ENCODE data around the gene PRKG1. TPM values are rescaled to one million over a fixed set of nuclear protein-coding genes. Genes with fewer than 3 reads are reported as not detected.
"Not testable (repeated sequence)": the region's sequence is repeated elsewhere in the genome, so short reads cannot be mapped to it uniquely, and the experiment has no call there.

The PRKG1 gene
- total RNA-seq, 1 donor from 2014 or later, result 22.8 TPM

DNA sequence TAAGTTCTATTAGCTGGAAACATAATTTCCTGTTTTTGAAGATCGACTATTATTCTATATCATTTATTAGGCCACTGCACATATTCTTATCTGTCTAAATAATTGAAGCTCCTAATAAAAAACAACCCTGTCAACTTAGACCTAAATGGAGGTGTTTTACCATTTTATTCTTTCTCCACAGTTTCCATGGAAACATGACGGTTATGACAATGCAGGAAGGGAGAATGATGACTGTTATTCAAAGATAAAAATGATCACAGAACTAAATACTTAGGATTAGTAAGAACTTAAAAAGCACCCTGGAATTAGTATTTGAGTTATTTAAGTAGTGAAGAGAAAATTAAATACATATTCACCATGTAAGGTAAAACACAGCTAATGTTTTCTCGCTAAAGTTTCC is 1119.9 kb downstream of the PRKG1 start:
- Mint-ChIP-seq H3K9me3 (ENCODE audit: low read depth) (peaks cover 2% of the 10 kb centered on the region), H3K27ac (ENCODE audit: unreplicated experiment) (no peak overlapping the region), H3K27me3 (ENCODE audit: low read depth) (no peaks in the 10 kb centered on the region), H3K4me3 (ENCODE audit: unreplicated experiment) (no peak overlapping the region), H3K4me1 (ENCODE audit: low read depth) (peaks cover 3% of the 10 kb centered on the region), H3K36me3 (ENCODE audit: low read depth) (no peaks in the 10 kb centered on the region)
- TF ChIP-seq, protein P1, sequence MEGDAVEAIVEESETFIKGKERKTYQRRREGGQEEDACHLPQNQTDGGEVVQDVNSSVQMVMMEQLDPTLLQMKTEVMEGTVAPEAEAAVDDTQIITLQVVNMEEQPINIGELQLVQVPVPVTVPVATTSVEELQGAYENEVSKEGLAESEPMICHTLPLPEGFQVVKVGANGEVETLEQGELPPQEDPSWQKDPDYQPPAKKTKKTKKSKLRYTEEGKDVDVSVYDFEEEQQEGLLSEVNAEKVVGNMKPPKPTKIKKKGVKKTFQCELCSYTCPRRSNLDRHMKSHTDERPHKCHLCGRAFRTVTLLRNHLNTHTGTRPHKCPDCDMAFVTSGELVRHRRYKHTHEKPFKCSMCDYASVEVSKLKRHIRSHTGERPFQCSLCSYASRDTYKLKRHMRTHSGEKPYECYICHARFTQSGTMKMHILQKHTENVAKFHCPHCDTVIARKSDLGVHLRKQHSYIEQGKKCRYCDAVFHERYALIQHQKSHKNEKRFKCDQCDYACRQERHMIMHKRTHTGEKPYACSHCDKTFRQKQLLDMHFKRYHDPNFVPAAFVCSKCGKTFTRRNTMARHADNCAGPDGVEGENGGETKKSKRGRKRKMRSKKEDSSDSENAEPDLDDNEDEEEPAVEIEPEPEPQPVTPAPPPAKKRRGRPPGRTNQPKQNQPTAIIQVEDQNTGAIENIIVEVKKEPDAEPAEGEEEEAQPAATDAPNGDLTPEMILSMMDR (IDR thresholded peaks at IDR 0.05), result no peak
- DNase-seq (ENCODE audit: low spot score), result no peak

DNA sequence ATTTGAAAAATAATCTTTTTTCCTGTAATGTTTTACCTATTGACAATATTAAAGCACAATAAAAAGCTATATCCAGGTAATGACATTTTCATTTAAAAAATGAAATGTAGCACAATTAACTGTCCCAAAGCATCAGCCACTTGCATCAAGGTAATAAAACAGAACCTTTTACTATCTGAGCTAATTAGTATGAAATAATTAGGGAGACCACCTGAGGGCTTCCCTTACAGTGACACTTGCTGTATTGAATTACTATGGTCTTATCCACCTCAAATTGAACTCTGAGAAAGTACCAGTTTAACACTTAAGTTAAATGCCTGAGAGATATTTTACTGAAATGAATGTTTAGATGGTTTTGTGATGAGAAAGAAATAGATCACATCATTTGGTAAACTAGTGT is 1120.4 kb downstream of the PRKG1 start:
- Mint-ChIP-seq H3K36me3 (ENCODE audit: low read depth) (no peaks in the 10 kb centered on the region), H3K27ac (ENCODE audit: unreplicated experiment) (no peak overlapping the region)

DNA sequence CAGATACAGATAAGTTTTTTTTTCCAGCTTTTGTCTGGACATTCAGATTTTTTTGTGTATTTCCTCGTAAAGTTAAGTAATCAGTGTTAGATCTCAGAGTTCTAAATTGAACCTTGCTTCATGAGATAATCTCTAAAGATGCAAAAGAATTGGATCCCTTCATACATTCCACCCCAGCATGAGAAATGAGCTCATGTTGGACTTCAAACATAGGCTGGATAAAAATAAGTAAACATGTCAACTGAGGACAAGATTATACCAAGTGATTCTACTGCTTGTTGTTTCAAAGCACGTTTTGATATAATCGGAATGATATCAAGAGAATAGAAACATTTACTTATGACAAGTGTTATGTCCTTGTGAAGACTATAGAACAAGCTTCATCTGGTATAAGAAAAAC is 1122.8 kb downstream of the PRKG1 start:
- DNase-seq (ENCODE audit: low spot score), result no peak
- no peak overlapping the region for H3K4me3 Mint-ChIP-seq (ENCODE audit: unreplicated experiment)
- no peaks in the 10 kb centered on the region for H3K27me3 Mint-ChIP-seq (ENCODE audit: low read depth)
- no peaks in the 10 kb centered on the region for H3K36me3 Mint-ChIP-seq (ENCODE audit: low read depth)
- TF ChIP-seq, protein P1 (IDR thresholded peaks at IDR 0.05), result no peak
- H3K9me3 Mint-ChIP-seq (ENCODE audit: low read depth), result peaks cover 6% of the 10 kb centered on the region
- no peak overlapping the region for H3K27ac Mint-ChIP-seq (ENCODE audit: unreplicated experiment)
- peaks cover 3% of the 10 kb centered on the region for H3K4me1 Mint-ChIP-seq (ENCODE audit: low read depth)

More for the DNA sequence above, 1120.4 kb downstream of the PRKG1 start:
- TF ChIP-seq, protein P1 (IDR thresholded peaks at IDR 0.05), result no peak
- no peak overlapping the region for H3K4me3 Mint-ChIP-seq (ENCODE audit: unreplicated experiment)
- no peak for DNase-seq (ENCODE audit: low spot score)
- H3K27me3 Mint-ChIP-seq (ENCODE audit: low read depth), result no peaks in the 10 kb centered on the region
- H3K9me3 Mint-ChIP-seq (ENCODE audit: low read depth), result peaks cover 3% of the 10 kb centered on the region
- peaks cover 3% of the 10 kb centered on the region for H3K4me1 Mint-ChIP-seq (ENCODE audit: low read depth)

DNA sequence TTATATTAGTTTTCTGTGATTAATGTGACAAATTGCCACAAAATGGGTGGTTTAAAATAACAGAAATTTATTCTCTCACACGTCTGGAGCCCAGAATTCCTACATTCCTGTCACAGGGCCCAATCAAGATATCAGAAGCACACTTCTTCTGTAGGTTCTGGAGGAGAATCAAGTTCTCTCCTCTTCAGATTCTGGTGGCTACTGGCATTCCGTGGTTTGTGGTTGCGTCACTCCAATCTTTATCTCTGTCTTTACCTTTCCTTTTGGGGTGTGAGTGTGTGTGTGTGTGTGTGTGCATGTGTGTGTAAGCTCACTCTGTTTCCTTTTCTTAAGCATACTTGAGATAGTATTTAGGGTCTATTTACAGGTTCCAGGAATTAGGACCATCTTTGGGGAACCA is 1124.3 kb downstream of the PRKG1 start:
- no peak for DNase-seq (ENCODE audit: low spot score)
- Mint-ChIP-seq H3K36me3 (ENCODE audit: low read depth) (no peaks in the 10 kb centered on the region), H3K27me3 (ENCODE audit: low read depth) (no peaks in the 10 kb centered on the region), H3K27ac (ENCODE audit: unreplicated experiment) (no peak overlapping the region), H3K9me3 (ENCODE audit: low read depth) (peaks cover 6% of the 10 kb centered on the region), H3K4me3 (ENCODE audit: unreplicated experiment) (no peak overlapping the region), H3K4me1 (ENCODE audit: low read depth) (peaks cover 3% of the 10 kb centered on the region)
- TF ChIP-seq, protein P1 (IDR thresholded peaks at IDR 0.05), result no peak

DNA sequence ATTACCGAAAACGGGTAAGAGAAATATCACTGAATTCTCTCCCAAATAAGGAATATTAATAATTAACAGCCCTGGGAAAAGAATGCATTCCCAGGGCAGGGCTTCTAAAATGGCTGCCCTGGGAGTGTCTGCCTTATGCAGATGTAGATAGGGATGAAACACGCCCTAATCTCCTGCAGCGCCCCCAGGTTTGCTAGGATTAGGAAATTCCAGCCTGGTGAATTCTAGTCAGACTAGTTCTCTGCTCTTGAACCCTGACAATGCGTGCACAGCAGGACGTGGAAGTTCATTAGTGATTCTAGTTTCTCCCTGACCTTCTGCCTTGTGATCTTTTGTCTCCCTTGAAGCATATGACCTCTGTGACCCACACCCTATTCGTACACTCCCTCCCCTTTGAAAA is 1130.6 kb downstream of the PRKG1 start:
- H3K36me3 Mint-ChIP-seq (ENCODE audit: low read depth); H3K9me3 Mint-ChIP-seq (ENCODE audit: low read depth); H3K4me1 Mint-ChIP-seq (ENCODE audit: low read depth); H3K27me3 Mint-ChIP-seq (ENCODE audit: low read depth); H3K27ac Mint-ChIP-seq (ENCODE audit: unreplicated experiment); DNase-seq (ENCODE audit: low spot score); H3K4me3 Mint-ChIP-seq (ENCODE audit: unreplicated experiment): not testable (repeated sequence)

DNA sequence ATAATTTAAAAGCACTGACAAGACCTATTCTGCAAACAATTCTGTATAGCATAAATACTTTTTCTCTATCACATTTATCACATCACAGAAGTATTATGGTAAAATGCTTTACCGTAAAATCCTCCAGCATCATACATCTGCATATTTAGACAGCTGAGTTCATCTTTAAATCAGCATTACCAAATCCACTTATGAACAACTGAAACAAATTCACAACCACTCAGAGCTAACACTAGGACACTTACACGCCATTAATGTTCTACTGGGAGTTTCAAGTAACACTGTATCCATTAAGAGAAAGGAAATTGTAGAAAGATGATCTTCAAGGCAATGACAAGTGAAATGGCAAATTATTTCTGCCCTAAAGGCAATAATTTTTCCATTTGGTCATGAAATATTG is 1134.1 kb downstream of the PRKG1 start:
- no peaks in the 10 kb centered on the region for H3K36me3 Mint-ChIP-seq (ENCODE audit: low read depth)

More for the DNA sequence above, 1134.1 kb downstream of the PRKG1 start:
- Mint-ChIP-seq H3K4me1 (ENCODE audit: low read depth) (peaks cover 9% of the 10 kb centered on the region), H3K27me3 (ENCODE audit: low read depth) (no peaks in the 10 kb centered on the region), H3K4me3 (ENCODE audit: unreplicated experiment) (no peak overlapping the region), H3K9me3 (ENCODE audit: low read depth) (peaks cover 6% of the 10 kb centered on the region), H3K27ac (ENCODE audit: unreplicated experiment) (no peak overlapping the region)
- no peak for DNase-seq (ENCODE audit: low spot score)
- TF ChIP-seq, protein P1 (IDR thresholded peaks at IDR 0.05), result no peak

Data from chondrocyte (in vitro differentiated cells).